MCF 10A (cell line): Measurements from ENCODE around the gene HSD17B14. TPM values are rescaled to one million over a fixed set of nuclear protein-coding genes. Genes with fewer than 3 reads are reported as not detected.
A peak's percentile ranks its signal among the peaks of the same experiment; 100 is the strongest.
"Not testable (repeated sequence)": the region's sequence is repeated elsewhere in the genome, so short reads cannot be mapped to it uniquely, and the experiment has no call there.

Experiments used
- BruUV-seq: library from RNA; stranded (reverse); fragments of 400-500 nt; replicated peaks from 2 replicates; lab custom pipeline; 2021; lab: Mats Ljungman, UMichigan
- CTCF ChIA-PET: fragments of 300-600 bp; sonication (Branson Sonifier 250); formaldehyde crosslinking; extraction: SDS; loops from one replicate; lab custom pipeline; 2021; ENCODE audit warnings: antibody characterized with exemption, inconsistent platforms; lab: Yijun Ruan, JAX
- POLR2A ChIA-PET: fragments of 300-600, 350-650 bp; sonication (Branson Sonifier 250); formaldehyde crosslinking; extraction: SDS; loops from one replicate; lab custom pipeline; 2020; ENCODE audit warnings: antibody characterized with exemption, inconsistent platforms; lab: Yijun Ruan, JAX
- DNase-seq: peaks from one replicate; pipeline ENCODE4 v3.0.0-alpha.2; 2018; ENCODE audit not compliant: unreplicated experiment
- H3K27ac Mint-ChIP-seq: one replicate; pipeline ENCODE4 v1.8.0; 2022; ENCODE audit warnings: mild to moderate bottlenecking, low read depth, mixed read lengths; ENCODE audit not compliant: unreplicated experiment
- H3K27me3 Mint-ChIP-seq: one replicate; pipeline ENCODE4 v1.8.0; 2022; ENCODE audit warnings: mixed read lengths; ENCODE audit not compliant: insufficient read depth, unreplicated experiment
- H3K36me3 Mint-ChIP-seq: one replicate; pipeline ENCODE4 v1.8.0; 2022; ENCODE audit warnings: mild to moderate bottlenecking, moderate library complexity, mixed read lengths; ENCODE audit not compliant: insufficient read depth, unreplicated experiment
- H3K4me1 Mint-ChIP-seq: one replicate; pipeline ENCODE4 v1.8.0; 2022; ENCODE audit warnings: mixed read lengths; ENCODE audit not compliant: insufficient read depth, unreplicated experiment
- H3K4me3 Mint-ChIP-seq: one replicate; pipeline ENCODE4 v1.8.0; 2022; ENCODE audit warnings: mild to moderate bottlenecking, moderate library complexity, mixed read lengths; ENCODE audit not compliant: unreplicated experiment
- H3K9me3 Mint-ChIP-seq: one replicate; pipeline ENCODE4 v1.8.0; 2022; ENCODE audit warnings: mixed read lengths; ENCODE audit not compliant: unreplicated experiment
- CTCF ChIP-seq: fragments of 200-600 bp; IDR thresholded peaks from one replicate; pipeline ENCODE4 v1.8.0; 2022; ENCODE audit warnings: antibody characterized with exemption, mild to moderate bottlenecking; ENCODE audit not compliant: unreplicated experiment
- intact Hi-C: fragments of 100-400 bp; cut with micrococcal nuclease; formaldehyde crosslinking; loops from 2 replicates; pipeline ENCODE4 v1.14.1; 2022
- total RNA-seq: library from RNA; stranded (reverse); gene quantifications from 2 replicates; pipeline ENCODE4 v1.2.3, GENCODE V29; 2022

The HSD17B14 gene
- total RNA-seq, 1 experiment from 2014 or later: 0.26 TPM

DNA sequence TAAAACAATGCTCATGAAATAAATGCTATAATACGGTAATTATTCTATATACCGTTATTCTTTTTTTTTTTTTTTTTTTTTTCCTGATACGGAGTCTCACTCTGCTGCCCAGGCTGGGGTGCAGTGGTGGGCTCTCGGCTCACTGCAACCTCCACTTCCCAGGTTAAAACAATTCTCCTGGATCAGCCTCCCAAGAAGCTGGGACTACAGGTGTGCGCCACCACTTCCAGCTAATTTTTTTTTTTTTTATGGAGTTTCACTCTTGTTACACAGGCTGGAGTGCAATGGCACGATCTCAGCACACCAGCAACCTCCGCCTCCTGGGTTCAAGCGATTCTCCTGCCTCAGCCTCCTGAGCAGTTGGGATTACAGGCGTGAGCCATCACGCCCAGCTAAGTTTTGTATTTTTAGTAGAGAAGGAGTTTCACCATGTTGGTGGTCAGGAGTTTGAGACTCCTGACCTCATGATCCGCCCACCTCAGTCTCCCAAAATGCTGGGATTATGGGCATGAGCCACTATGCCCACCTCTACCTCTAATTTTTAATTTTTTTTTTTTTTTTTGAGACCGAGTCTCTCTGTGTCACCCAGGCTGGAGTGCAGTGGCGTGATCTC lies 42.8 kb upstream of the HSD17B14 start:
- Mint-ChIP-seq H3K36me3 (peaks cover 83% of the 10 kb centered on the region), H3K27ac (no peak overlapping the region), H3K9me3 (no peaks in the 10 kb centered on the region), H3K4me1 (peaks cover 17% of the 10 kb centered on the region), H3K4me3 (no peak overlapping the region), H3K27me3 (no peaks in the 10 kb centered on the region)
- BruUV-seq: no TSS peak
- intact Hi-C loops: loop anchor here (5.0 kb wide), 1 partner anchor 73 kb away; the partner anchor contains the start of gene BAX
- CTCF ChIA-PET: interaction anchor here (0.6 to 0.9 kb wide), 2 partner anchors 37 to 289 kb away, joined by 3 to 4 read pairs; no protein-coding TSS in a partner anchor
- TF ChIP-seq CTCF: no peak
- POLR2A ChIA-PET: interaction anchor here (0.8 to 1.6 kb wide), 2 partner anchors 21 to 75 kb away, joined by 3 to 7 read pairs; partner anchors contain the start of gene NUCB1
- no peak for DNase-seq

- POLR2A ChIA-PET: interaction anchor here (0.8 to 1.6 kb wide), 2 partner anchors 22 to 76 kb away, joined by 3 to 7 read pairs; partner anchors contain the start of gene NUCB1
- CTCF ChIA-PET: interaction anchor here (0.6 to 0.9 kb wide), 2 partner anchors 36 to 288 kb away, joined by 3 to 4 read pairs; no protein-coding TSS in a partner anchor
- H3K36me3 Mint-ChIP-seq: peaks cover 90% of the 10 kb centered on the region
- TF ChIP-seq CTCF: no peak
- H3K27me3 Mint-ChIP-seq: no peaks in the 10 kb centered on the region
- DNase-seq: no peak
- H3K27ac Mint-ChIP-seq: no peak overlapping the region
- no peak overlapping the region for H3K4me3 Mint-ChIP-seq
- BruUV-seq: no TSS peak
- H3K4me1 Mint-ChIP-seq: peaks cover 24% of the 10 kb centered on the region
- no peaks in the 10 kb centered on the region for H3K9me3 Mint-ChIP-seq
- intact Hi-C loops: loop anchor here (5.0 kb wide), 1 partner anchor 74 kb away; the partner anchor contains the start of gene BAX
Observed at GRCh38 chr19:48878196-48879024, 42.1 kb upstream of the HSD17B14 start.

DNA sequence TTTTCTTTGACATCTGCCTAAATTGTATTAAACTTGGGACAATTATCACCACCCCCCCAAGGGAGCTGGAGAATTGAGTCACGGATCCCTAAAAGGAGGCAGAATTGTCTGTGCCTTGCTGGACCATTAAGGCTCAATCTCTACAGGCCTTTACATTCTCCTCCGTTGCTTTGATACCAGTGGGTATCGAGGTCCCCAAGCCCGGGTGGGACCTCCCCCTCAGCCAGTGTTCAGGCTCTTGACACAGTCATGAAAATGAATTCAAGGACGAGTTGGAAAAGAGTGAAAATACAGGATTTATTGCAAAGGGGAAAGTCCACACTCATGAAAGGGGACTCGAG lies 41.5 kb upstream of the HSD17B14 start:
- H3K27me3 Mint-ChIP-seq: no peaks in the 10 kb centered on the region
- intact Hi-C loops: loop anchor here (5.0 kb wide), 1 partner anchor 74 kb away; the partner anchor contains the start of gene BAX
- H3K27ac Mint-ChIP-seq: no peak overlapping the region
- no peak for TF ChIP-seq CTCF
- no TSS peak for BruUV-seq
- no peaks in the 10 kb centered on the region for H3K9me3 Mint-ChIP-seq
- peaks cover 29% of the 10 kb centered on the region for H3K4me1 Mint-ChIP-seq
- CTCF ChIA-PET: no interaction called here
- POLR2A ChIA-PET: no interaction called here
- no peak overlapping the region for H3K4me3 Mint-ChIP-seq
- peaks cover 94% of the 10 kb centered on the region for H3K36me3 Mint-ChIP-seq
- no peak for DNase-seq

DNA sequence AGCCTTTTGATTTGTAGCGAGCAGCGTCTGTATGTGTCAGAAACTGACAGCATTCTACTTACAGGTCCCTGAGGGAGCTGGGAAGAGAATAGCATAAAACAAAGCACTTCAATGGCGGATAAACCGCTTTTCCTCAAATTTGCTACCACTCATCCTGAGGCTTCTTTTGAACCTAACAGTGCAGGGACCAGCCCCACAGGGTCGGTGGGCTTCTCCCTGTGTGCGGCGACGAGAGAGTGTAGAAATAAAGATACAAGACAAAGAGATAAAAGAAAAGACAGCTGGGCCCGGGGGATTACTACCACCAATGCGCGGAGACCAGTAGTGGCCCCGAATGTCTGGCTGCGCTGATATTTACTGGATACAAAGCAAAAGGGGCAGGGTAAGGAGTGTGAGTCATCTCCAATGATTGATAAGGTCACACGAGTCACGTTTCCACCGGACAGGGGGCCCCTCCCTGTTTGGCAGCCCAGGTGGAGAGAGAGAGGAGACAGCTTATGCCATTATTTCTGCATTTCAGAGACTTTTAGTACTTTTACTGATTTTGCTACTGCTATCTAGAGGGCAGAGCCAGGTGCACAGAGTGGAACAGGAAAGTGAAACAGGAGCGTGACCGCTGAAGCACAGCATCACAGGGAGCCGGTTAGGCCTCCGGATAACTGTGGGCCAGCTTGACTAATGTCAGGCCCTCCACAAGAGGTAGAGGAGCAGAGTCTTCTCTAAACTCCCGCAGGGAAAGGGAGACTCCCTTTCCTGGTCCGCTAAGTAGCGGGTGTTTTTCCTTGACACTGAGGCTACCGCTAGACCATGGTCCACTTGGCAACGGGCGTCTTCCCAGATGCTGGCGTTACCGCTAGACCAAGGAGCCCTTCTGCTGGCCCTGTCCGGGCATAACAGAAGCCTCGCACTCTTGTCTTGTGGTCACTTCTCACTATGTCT lies 40.0 kb upstream of the HSD17B14 start:
- Mint-ChIP-seq H3K4me3 (peak overlapping the region; percentile 98), H3K4me1 (peaks cover 29% of the 10 kb centered on the region), H3K27ac (peak overlapping the region; percentile 100), H3K36me3 (peaks cover 91% of the 10 kb centered on the region)
- ChIA-PET POLR2A (interaction anchor here (0.6 to 5.4 kb wide), 7 partner anchors 17 to 613 kb away, joined by 3 to 54 read pairs (median 32); partner anchors contain the start of genes BAX, FTL, GYS1 and NUCB1), CTCF (interaction anchor here (0.6 to 0.7 kb wide), 2 partner anchors 48 to 615 kb away, joined by 3 to 4 read pairs; no protein-coding TSS in a partner anchor)
- DNase-seq: peak; percentile 30
- TSS peak; percentile 59 for BruUV-seq
- H3K9me3 Mint-ChIP-seq, H3K27me3 Mint-ChIP-seq: not testable (repeated sequence)
- intact Hi-C loops: loop anchor here (5.0 kb wide), 1 partner anchor 76 kb away; the partner anchor contains the start of gene BAX
